Endothelial cell (in vitro differentiated cells): ENCODE results near the gene ENHO. TPM values are rescaled to one million over a fixed set of nuclear protein-coding genes. Genes with fewer than 3 reads are reported as not detected.
A peak's percentile ranks its signal among the peaks of the same experiment; 100 is the strongest.

Experiments
- DNase-seq: peaks from one replicate; pipeline ENCODE4 v3.0.0; 2021; ENCODE audit warnings: low spot score
- H3K27ac Mint-ChIP-seq: one replicate; pipeline ENCODE4 v1.8.0; 2021; ENCODE audit warnings: mixed read lengths, inconsistent platforms; ENCODE audit not compliant: unreplicated experiment
- H3K27me3 Mint-ChIP-seq: one replicate; pipeline ENCODE4 v1.8.0; 2021; ENCODE audit warnings: mild to moderate bottlenecking, moderate library complexity, mixed read lengths, inconsistent platforms; ENCODE audit not compliant: unreplicated experiment
- H3K36me3 Mint-ChIP-seq: one replicate; pipeline ENCODE4 v1.8.0; 2021; ENCODE audit warnings: mild to moderate bottlenecking, low read depth, mixed read lengths, inconsistent platforms; ENCODE audit not compliant: unreplicated experiment
- H3K4me1 Mint-ChIP-seq: one replicate; pipeline ENCODE4 v1.8.0; 2021; ENCODE audit warnings: mild to moderate bottlenecking, mixed read lengths, inconsistent platforms; ENCODE audit not compliant: unreplicated experiment
- H3K4me3 Mint-ChIP-seq: one replicate; pipeline ENCODE4 v1.8.0; 2021; ENCODE audit warnings: mild to moderate bottlenecking, mixed read lengths, inconsistent platforms; ENCODE audit not compliant: unreplicated experiment
- H3K9me3 Mint-ChIP-seq: one replicate; pipeline ENCODE4 v1.8.0; 2021; ENCODE audit warnings: mixed read lengths, inconsistent platforms; ENCODE audit not compliant: unreplicated experiment
- total RNA-seq: library from RNA; stranded (reverse); fragmentation: NEBNext Ultra II Directional; extraction: Animal tissue kit (Norgen Biotek cat#: 25700); gene quantifications from one replicate; pipeline ENCODE4 v1.2.1, GENCODE V29; 2021; ENCODE audit not compliant: unreplicated experiment
- TF ChIP-seq, protein P1 (sequence below): fragments of 200-600 bp; sonication (generic); IDR thresholded peaks from one replicate; pipeline ENCODE4 v1.5.0; 2021; ENCODE audit warnings: antibody characterized with exemption; ENCODE audit not compliant: unreplicated experiment

The ENHO gene
- total RNA-seq, 1 donor from 2014 or later, result 4.1 TPM

DNA sequence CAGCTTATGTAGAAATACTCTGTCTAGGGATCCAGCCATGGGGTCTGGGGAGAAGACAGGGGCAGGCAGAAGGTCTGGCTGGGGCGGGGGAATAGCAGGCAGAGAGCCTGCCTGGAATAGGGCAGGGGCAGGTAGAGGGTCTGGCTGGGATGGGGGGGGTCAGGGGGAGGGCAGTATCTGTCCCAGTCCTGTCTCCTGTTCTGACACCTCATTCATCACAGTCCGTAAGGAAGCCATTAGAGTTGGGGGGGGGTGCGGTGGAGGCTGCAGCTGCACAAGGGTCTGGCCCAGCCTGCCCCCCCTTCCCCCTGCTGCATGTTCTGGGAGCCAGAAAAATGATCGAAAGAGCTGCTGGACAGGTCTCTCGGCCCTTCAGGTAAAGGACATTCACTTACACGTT is 34.2 kb upstream of the ENHO start:
- TF ChIP-seq, protein P1, sequence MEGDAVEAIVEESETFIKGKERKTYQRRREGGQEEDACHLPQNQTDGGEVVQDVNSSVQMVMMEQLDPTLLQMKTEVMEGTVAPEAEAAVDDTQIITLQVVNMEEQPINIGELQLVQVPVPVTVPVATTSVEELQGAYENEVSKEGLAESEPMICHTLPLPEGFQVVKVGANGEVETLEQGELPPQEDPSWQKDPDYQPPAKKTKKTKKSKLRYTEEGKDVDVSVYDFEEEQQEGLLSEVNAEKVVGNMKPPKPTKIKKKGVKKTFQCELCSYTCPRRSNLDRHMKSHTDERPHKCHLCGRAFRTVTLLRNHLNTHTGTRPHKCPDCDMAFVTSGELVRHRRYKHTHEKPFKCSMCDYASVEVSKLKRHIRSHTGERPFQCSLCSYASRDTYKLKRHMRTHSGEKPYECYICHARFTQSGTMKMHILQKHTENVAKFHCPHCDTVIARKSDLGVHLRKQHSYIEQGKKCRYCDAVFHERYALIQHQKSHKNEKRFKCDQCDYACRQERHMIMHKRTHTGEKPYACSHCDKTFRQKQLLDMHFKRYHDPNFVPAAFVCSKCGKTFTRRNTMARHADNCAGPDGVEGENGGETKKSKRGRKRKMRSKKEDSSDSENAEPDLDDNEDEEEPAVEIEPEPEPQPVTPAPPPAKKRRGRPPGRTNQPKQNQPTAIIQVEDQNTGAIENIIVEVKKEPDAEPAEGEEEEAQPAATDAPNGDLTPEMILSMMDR, result no peak
- peaks cover 13% of the 10 kb centered on the region for H3K27me3 Mint-ChIP-seq
- no peak for DNase-seq
- H3K4me1 Mint-ChIP-seq, result peaks cover 19% of the 10 kb centered on the region
- H3K9me3 Mint-ChIP-seq, result no peaks in the 10 kb centered on the region
- no peak overlapping the region for H3K4me3 Mint-ChIP-seq
- H3K27ac Mint-ChIP-seq, result no peak overlapping the region
- H3K36me3 Mint-ChIP-seq, result no peaks in the 10 kb centered on the region

DNA sequence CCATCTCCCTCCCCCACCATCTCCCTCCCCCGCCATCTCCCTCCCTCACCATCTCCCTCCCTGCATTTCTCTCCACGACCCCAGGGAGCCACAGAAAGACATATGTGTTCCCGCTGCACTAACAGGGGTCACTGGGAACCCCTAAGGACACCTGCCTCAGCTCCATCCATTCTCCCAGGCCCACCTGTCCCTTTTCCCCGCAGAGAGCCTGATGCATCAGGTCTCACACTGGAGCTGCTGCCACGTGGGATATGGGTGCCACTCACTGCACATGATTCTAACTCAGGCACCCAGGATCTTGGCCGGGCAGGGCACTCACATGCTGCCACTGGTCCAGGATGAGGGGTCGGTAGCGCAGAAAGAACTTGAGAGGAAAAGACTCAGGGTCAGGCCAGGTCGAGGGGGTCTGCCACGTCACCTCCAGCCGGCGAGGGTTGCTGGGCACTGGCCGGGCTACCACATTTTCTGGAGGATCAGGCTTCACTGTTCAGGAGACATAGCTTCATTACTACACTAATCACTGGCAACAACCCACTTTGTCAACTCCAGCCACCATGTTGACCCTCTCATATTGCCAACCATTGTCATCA is 33.2 kb upstream of the ENHO start:
- Mint-ChIP-seq H3K27me3 (peaks cover 12% of the 10 kb centered on the region), H3K9me3 (no peaks in the 10 kb centered on the region), H3K27ac (peak overlapping the region; percentile 1), H3K36me3 (no peaks in the 10 kb centered on the region), H3K4me1 (peaks cover 18% of the 10 kb centered on the region), H3K4me3 (no peak overlapping the region)
- TF ChIP-seq, protein P1, result no peak
- DNase-seq, result no peak

DNA sequence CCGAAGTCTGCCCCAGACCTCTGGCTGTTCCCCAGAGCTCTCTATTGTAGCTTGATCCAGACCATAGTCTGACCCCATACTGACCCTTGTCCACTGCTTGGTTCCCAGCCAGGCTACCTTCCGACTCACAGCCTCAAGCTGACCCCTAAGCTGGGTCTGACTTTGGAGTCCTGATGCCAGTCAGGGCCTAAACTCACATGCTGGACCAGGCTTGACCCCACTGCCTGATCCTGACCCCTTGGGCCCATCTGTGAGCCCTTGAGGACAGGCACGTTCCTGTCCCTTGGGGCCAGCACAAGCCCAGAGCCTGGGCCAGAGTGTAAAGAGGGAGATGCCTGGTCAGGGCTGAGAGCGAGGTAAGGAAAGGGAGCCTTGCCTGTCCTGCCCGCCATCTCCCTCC is 32.7 kb upstream of the ENHO start:
- DNase-seq, result no peak
- Mint-ChIP-seq H3K9me3 (no peaks in the 10 kb centered on the region), H3K27me3 (peaks cover 11% of the 10 kb centered on the region), H3K4me1 (peaks cover 17% of the 10 kb centered on the region), H3K4me3 (no peak overlapping the region), H3K36me3 (no peaks in the 10 kb centered on the region), H3K27ac (no peak overlapping the region)
- TF ChIP-seq, protein P1, result no peak

DNA sequence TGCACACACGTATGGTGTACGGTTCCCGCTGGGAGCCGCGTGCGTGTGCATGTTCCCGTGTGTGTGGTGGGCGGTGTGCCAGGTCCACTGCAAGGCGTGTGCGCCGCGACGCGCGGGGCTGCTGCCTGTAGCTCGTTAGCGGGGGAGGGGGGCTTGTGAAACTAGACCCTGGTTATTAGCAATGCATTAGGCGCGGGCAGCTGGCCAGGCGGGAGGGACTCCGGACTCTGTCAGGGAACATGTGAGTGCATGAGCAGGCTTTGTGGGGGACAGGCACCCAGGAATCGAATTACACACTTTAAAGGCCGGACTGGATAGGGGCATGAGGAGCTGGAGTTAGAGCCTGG is 32.2 kb upstream of the ENHO start:
- DNase-seq, result no peak
- H3K36me3 Mint-ChIP-seq, result no peaks in the 10 kb centered on the region
- peaks cover 11% of the 10 kb centered on the region for H3K27me3 Mint-ChIP-seq
- TF ChIP-seq, protein P1, result no peak
- no peak overlapping the region for H3K4me3 Mint-ChIP-seq
- no peaks in the 10 kb centered on the region for H3K9me3 Mint-ChIP-seq
- H3K4me1 Mint-ChIP-seq, result peaks cover 12% of the 10 kb centered on the region
- no peak overlapping the region for H3K27ac Mint-ChIP-seq

DNA sequence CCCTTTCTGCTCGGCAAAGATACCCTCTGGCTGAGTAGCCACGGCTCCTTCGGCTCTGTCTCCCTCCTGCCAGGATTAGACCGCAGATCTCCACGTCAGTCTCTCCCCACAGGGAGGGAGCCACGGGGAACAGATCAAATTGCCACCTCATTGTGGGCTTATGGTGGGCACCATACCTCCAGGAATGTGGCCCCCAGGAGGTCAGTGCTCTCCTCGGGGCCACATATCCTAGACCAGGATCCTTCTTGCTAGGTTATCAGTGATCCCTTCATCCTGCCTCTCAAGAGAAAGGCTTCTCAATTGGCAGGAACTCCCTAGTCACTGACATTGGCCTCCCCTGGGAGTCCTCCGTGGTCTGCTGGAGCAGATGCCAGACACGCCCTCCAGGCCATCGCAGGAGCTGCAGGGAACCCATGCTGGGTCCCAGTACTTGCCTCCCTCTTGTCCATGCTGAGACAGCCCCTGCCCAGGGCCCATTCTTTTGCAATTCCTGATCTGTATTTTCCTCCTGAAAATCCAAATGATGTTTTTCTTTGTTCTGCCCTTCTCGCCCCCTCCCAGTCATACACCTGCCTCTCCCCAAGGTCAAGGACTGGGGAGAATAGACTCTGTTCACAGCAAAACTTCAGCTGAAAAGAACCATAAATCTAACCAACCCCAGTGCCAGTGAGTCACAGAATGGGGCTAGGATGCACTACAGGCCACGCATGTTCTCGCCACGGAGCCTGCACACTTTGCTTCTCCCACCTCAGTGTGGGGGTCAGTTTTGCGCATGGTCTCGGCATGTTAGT is 31.6 kb upstream of the ENHO start:
- Mint-ChIP-seq H3K27ac (no peak overlapping the region), H3K4me1 (peaks cover 10% of the 10 kb centered on the region), H3K27me3 (peaks cover 11% of the 10 kb centered on the region), H3K36me3 (no peaks in the 10 kb centered on the region), H3K9me3 (no peaks in the 10 kb centered on the region), H3K4me3 (no peak overlapping the region)
- DNase-seq, result no peak
- TF ChIP-seq, protein P1, result no peak
